Hepatocyte (in vitro differentiated cells): Measurements from ENCODE around the gene ELK4. TPM values are rescaled to one million over a fixed set of nuclear protein-coding genes. Genes with fewer than 3 reads are reported as not detected.

Experiments
- DNase-seq: peaks from one replicate; pipeline ENCODE4 v3.0.0-alpha.2; 2016; ENCODE audit warnings: low spot score
- H2AFZ ChIP-seq: fragments of 200-600 bp; sonication (generic); 2 replicates; pipeline ENCODE4 v1.6.0; 2016; ENCODE audit warnings: antibody characterized with exemption, mild to moderate bottlenecking
- H3K27ac ChIP-seq: fragments of 200-600 bp; sonication (generic); 2 replicates; pipeline ENCODE4 v1.5.1; 2016; ENCODE audit warnings: mild to moderate bottlenecking
- H3K27me3 ChIP-seq: fragments of 200-600 bp; sonication (generic); 2 replicates; pipeline ENCODE4 v1.6.1; 2016
- H3K36me3 ChIP-seq: fragments of 200-600 bp; sonication (generic); replicated peaks from 2 replicates; pipeline ENCODE4 v1.5.1; 2016; ENCODE audit warnings: low read depth; ENCODE audit not compliant: insufficient read depth
- H3K4me1 ChIP-seq: fragments of 200-600 bp; sonication (generic); 2 replicates; pipeline ENCODE4 v1.5.1; 2016; ENCODE audit warnings: mild to moderate bottlenecking, moderate library complexity; ENCODE audit not compliant: insufficient read depth
- H3K4me2 ChIP-seq: fragments of 200-600 bp; sonication (generic); 2 replicates; pipeline ENCODE4 v1.6.0; 2016
- H3K4me3 ChIP-seq: fragments of 200-600 bp; sonication (generic); 2 replicates; pipeline ENCODE4 v1.5.1; 2016; ENCODE audit warnings: mild to moderate bottlenecking
- H3K79me2 ChIP-seq: fragments of 200-600 bp; sonication (generic); 2 replicates; pipeline ENCODE4 v1.6.0; 2017; ENCODE audit warnings: mild to moderate bottlenecking
- H3K9me2 ChIP-seq: fragments of 200-600 bp; sonication (generic); replicated peaks from 2 replicates; pipeline ENCODE4 v1.6.0; 2017; ENCODE audit warnings: mild to moderate bottlenecking; ENCODE audit not compliant: insufficient read depth
- H3K9me3 ChIP-seq: fragments of 200-600 bp; sonication (generic); 2 replicates; pipeline ENCODE4 v1.5.1; 2016; ENCODE audit warnings: low read depth, mild to moderate bottlenecking
- H4K20me1 ChIP-seq: fragments of 200-600 bp; sonication (generic); 2 replicates; pipeline ENCODE4 v1.6.0; 2016; ENCODE audit warnings: mild to moderate bottlenecking; ENCODE audit not compliant: insufficient read depth, poor library complexity, severe bottlenecking
- EZH2 ChIP-seq: fragments of 200-600 bp; sonication (generic); IDR thresholded peaks from 2 replicates; pipeline ENCODE4 v1.6.1; 2016; ENCODE audit warnings: antibody characterized with exemption, mild to moderate bottlenecking, borderline replicate concordance
- EZH2phosphoT487 ChIP-seq: fragments of 200-600 bp; sonication (generic); IDR thresholded peaks from one replicate; pipeline ENCODE4 v1.6.1; 2018; ENCODE audit warnings: antibody characterized with exemption, mild to moderate bottlenecking, low read depth, moderate library complexity; ENCODE audit not compliant: unreplicated experiment, severe bottlenecking
- WGBS: methylation state at CpG from one replicate; pipeline ENCODE4 v1.1.6; 2016; ENCODE audit warnings: low lambda C conversion rate; ENCODE audit errors: missing lambda C conversion rate; 5-methylcytosine and 5-hydroxymethylcytosine counted together
- polyA plus RNA-seq: library from polyadenylated mRNA; unstranded; fragments of >200 nt; fragmentation: Nextera tagmentation; extraction: Ambion mirVana; gene quantifications from 2 replicates; pipeline ENCODE4 v1.2.1, GENCODE V29; 2016
- total RNA-seq: library from RNA; depleted of rRNA; stranded (reverse); fragments of >200 nt; gene quantifications from 2 replicates; pipeline ENCODE4 v1.2.3, GENCODE V29; 2014
- TF ChIP-seq, protein P1 (sequence below): fragments of 200-600 bp; sonication (generic); IDR thresholded peaks from 2 replicates; pipeline ENCODE4 v1.5.1; 2016; ENCODE audit warnings: antibody characterized with exemption, mild to moderate bottlenecking; ENCODE audit not compliant: poor library complexity

ELK4 gene
- total and polyA plus RNA-seq, 2 experiments from 2014 or later: 6.1 to 19.1 TPM

DNA sequence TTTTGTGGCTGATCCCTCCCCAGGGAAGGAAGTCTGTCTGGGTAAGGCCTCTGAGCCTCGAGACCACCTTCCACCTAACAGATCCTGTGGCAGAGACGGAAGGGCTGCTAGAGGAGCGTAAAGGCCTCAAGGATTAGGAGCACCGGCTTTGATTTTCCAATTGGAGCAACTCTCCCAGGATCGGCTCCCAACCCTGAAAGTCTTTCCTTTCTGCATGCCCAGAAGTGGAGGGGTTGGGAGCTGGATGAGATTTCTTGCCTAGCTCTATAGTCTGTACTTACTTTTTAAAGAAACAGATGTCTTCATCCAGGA, 41.4 kb downstream of the ELK4 start:
- WGBS: 82% methylated on average over 5 of the region's 5 CpGs
- Histone ChIP-seq H3K9me2 (no peaks in the 10 kb centered on the region), H2AFZ (no peak overlapping the region), H3K27me3 (no peaks in the 10 kb centered on the region), H3K36me3 (no peaks in the 10 kb centered on the region), H3K27ac (no peak overlapping the region), H3K4me1 (peaks cover 7% of the 10 kb centered on the region), H4K20me1 (no peaks in the 10 kb centered on the region), H3K9me3 (no peaks in the 10 kb centered on the region), H3K4me2 (no peak overlapping the region), H3K79me2 (no peaks in the 10 kb centered on the region), H3K4me3 (no peak overlapping the region)
- no peak for DNase-seq
- no peak for TF ChIP-seq EZH2phosphoT487
- TF ChIP-seq, protein P1, sequence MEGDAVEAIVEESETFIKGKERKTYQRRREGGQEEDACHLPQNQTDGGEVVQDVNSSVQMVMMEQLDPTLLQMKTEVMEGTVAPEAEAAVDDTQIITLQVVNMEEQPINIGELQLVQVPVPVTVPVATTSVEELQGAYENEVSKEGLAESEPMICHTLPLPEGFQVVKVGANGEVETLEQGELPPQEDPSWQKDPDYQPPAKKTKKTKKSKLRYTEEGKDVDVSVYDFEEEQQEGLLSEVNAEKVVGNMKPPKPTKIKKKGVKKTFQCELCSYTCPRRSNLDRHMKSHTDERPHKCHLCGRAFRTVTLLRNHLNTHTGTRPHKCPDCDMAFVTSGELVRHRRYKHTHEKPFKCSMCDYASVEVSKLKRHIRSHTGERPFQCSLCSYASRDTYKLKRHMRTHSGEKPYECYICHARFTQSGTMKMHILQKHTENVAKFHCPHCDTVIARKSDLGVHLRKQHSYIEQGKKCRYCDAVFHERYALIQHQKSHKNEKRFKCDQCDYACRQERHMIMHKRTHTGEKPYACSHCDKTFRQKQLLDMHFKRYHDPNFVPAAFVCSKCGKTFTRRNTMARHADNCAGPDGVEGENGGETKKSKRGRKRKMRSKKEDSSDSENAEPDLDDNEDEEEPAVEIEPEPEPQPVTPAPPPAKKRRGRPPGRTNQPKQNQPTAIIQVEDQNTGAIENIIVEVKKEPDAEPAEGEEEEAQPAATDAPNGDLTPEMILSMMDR: no peak
- no peak for TF ChIP-seq EZH2

DNA sequence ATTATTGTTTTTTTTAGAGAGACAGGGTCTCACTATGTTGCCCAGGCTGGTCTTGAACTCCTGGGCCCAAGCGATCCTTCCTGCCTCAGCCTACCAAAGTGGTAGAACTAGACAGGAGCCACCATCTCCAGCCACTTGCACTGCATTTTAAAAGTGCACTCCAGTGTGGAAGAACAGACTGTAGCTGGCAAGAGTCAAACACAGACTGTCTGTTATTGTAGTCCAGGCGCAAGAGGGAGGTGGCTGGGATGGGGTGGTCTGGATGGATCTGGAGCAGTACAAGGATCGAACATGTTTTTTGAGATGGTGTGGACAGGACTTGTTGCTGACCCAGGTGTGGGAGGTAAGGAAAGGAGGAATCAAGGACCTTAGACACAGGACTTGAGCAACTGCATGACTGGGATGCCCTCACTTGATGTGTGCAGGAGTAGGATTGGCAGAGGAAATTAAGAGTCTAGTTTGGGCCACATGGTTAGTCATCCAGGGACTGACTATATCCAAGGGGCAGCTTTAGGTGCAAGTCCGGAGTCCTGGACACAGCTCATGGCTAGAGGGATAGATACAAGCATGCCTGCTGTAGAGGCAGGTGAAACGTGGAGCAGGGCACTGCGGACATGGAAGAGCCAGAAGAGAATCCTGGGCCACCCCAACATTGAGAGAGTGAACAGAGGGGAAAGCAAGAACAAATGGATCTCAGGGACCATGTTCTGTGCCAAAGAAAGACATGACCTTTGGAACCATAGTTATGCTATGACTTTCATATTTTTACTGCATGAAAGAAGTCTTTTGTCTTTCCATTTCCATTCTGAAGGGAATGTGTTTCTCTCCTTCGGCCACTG, 42.0 kb downstream of the ELK4 start:
- Histone ChIP-seq H2AFZ (no peak overlapping the region), H3K27ac (no peak overlapping the region), H3K27me3 (no peaks in the 10 kb centered on the region), H4K20me1 (no peaks in the 10 kb centered on the region), H3K79me2 (no peaks in the 10 kb centered on the region), H3K9me2 (no peaks in the 10 kb centered on the region), H3K4me3 (no peak overlapping the region), H3K36me3 (no peaks in the 10 kb centered on the region), H3K4me1 (peaks cover 7% of the 10 kb centered on the region), H3K9me3 (no peaks in the 10 kb centered on the region), H3K4me2 (no peak overlapping the region)
- TF ChIP-seq EZH2phosphoT487: no peak
- no peak for TF ChIP-seq EZH2
- TF ChIP-seq, protein P1: no peak
- 91% methylated on average over 7 of the region's 7 CpGs for WGBS
- no peak for DNase-seq

DNA sequence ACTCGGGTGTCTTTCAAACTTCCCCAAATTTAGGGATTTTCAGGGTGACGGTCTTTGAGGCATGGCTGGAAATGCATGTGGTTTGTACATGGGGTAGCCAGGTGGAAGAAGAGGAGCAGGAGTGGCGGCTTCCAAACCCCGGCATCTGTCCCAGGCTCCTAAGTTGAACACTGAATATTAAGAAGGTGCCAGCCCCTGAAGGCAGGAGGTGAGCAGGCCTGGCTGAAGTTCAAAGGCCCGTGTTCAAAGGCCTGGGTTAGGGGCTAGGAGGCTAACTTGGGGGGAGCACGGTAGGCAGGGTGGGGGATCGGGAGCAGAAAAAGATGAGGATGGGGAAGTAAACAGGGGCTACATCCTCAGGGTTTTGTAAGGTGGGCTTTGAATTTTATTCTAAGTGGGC, 42.8 kb downstream of the ELK4 start:
- no peak overlapping the region for H3K4me3 ChIP-seq
- TF ChIP-seq EZH2: no peak
- TF ChIP-seq EZH2phosphoT487: no peak
- TF ChIP-seq, protein P1: no peak
- H2AFZ ChIP-seq: no peak overlapping the region
- no peaks in the 10 kb centered on the region for H3K9me3 ChIP-seq
- peaks cover 7% of the 10 kb centered on the region for H3K4me1 ChIP-seq
- H3K27ac ChIP-seq: no peak overlapping the region
- H3K4me2 ChIP-seq: no peak overlapping the region
- no peaks in the 10 kb centered on the region for H4K20me1 ChIP-seq
- H3K79me2 ChIP-seq: no peaks in the 10 kb centered on the region
- DNase-seq: no peak
- WGBS: 97% methylated on average over 7 of the region's 7 CpGs
- no peaks in the 10 kb centered on the region for H3K36me3 ChIP-seq
- H3K9me2 ChIP-seq: no peaks in the 10 kb centered on the region
- no peaks in the 10 kb centered on the region for H3K27me3 ChIP-seq
